CD14-positive monocyte (primary cell): ENCODE measurements around the gene UBE2J2. TPM values are rescaled to one million over a fixed set of nuclear protein-coding genes. Genes with fewer than 3 reads are reported as not detected.

Source experiments
- DNase-seq, 3 donors: peaks; one replicate each; pipeline ENCODE4 v3.0.0-alpha.2; 2011 to 2022
- H2AFZ ChIP-seq: 2 replicates; pipeline ENCODE4 v1.6.0; 2012; ENCODE audit warnings: mild to moderate bottlenecking, low read depth, low read length, inconsistent platforms; ENCODE audit not compliant: insufficient read depth, poor library complexity, severe bottlenecking
- H3K27ac ChIP-seq, 2 donors: 1 replicate in 1 of 2; 2 replicates in 1 of 2; pipeline ENCODE4 v1.5.1; 2012 to 2013; ENCODE audit warnings: low read length in 2 of 2, control low read depth in 1 of 2, inconsistent platforms in 1 of 2, low read depth in 1 of 2, mild to moderate bottlenecking in 1 of 2
- H3K27me3 ChIP-seq, 2 donors: one replicate each; pipeline versions ENCODE4 v1.6.0 to v1.6.1; 2011 to 2013; ENCODE audit warnings: low read length in 2 of 2; ENCODE audit not compliant: control insufficient read depth in 2 of 2, insufficient read depth in 2 of 2
- H3K36me3 ChIP-seq, 2 donors: replicated peaks in 1 of 2; 1 replicate in 1 of 2; 2 replicates in 1 of 2; pipeline versions ENCODE4 v1.5.1 to v1.6.1; 2012 to 2013; ENCODE audit warnings: low read length in 2 of 2, control low read depth in 1 of 2, inconsistent platforms in 1 of 2, mild to moderate bottlenecking in 1 of 2; ENCODE audit not compliant: insufficient read depth in 2 of 2, control insufficient read depth in 1 of 2
- H3K4me1 ChIP-seq, 2 donors: 1 replicate in 1 of 2; 2 replicates in 1 of 2; pipeline versions ENCODE4 v1.5.1 to v1.6.1; 2012 to 2013; ENCODE audit warnings: low read length in 2 of 2, control low read depth in 1 of 2, inconsistent platforms in 1 of 2, mild to moderate bottlenecking in 1 of 2, moderate library complexity in 1 of 2; ENCODE audit not compliant: insufficient read depth in 2 of 2, control insufficient read depth in 1 of 2
- H3K4me2 ChIP-seq: replicated peaks from 2 replicates; pipeline ENCODE3; 2012; ENCODE audit warnings: low read length, moderate library complexity, mild to moderate bottlenecking; ENCODE audit not compliant: poor library complexity, severe bottlenecking; ENCODE audit errors: extremely low read depth
- H3K4me3 ChIP-seq, 3 experiments: fragments of 200-600 bp in 1 of 3; sonication (generic) in 1 of 3; replicated peaks in 1 of 3; 1 replicate in 2 of 3; 2 replicates in 1 of 3; pipeline ENCODE4 v1.5.1; 2011 to 2013; ENCODE audit warnings: low read length in 3 of 3, mild to moderate bottlenecking in 3 of 3, control low read depth in 2 of 3, low read depth in 2 of 3, inconsistent platforms in 1 of 3, moderate library complexity in 1 of 3
- H3K79me2 ChIP-seq: 2 replicates; pipeline ENCODE4 v1.6.0; 2012; ENCODE audit warnings: mild to moderate bottlenecking, control low read depth, inconsistent platforms, low read length, moderate library complexity; ENCODE audit not compliant: insufficient read depth
- H3K9ac ChIP-seq: 2 replicates; pipeline ENCODE4 v1.6.0; 2017; ENCODE audit warnings: low read length, mild to moderate bottlenecking; ENCODE audit not compliant: insufficient read depth, poor library complexity, severe bottlenecking
- H3K9me3 ChIP-seq, 2 donors: replicated peaks in 1 of 2; 1 replicate in 1 of 2; 2 replicates in 1 of 2; pipeline versions ENCODE4 v1.5.1 to v1.6.1; 2012 to 2013; ENCODE audit warnings: low read length in 2 of 2, control low read depth in 1 of 2; ENCODE audit not compliant: control insufficient read depth in 1 of 2, insufficient read depth in 1 of 2
- H4K20me1 ChIP-seq: 2 replicates; pipeline ENCODE4 v1.6.0; 2012; ENCODE audit warnings: mild to moderate bottlenecking, low read length, control low read depth, moderate library complexity; ENCODE audit not compliant: insufficient read depth
- H3K27ac Mint-ChIP-seq, 7 donors: one replicate each; pipeline ENCODE4 v1.8.0; 2020; ENCODE audit warnings: mild to moderate bottlenecking in 7 of 7, mixed read lengths in 7 of 7, moderate library complexity in 6 of 7, inconsistent platforms in 2 of 7
- H3K27me3 Mint-ChIP-seq, 3 donors: one replicate each; pipeline ENCODE4 v1.8.0; 2021 to 2022; ENCODE audit warnings: low read depth in 3 of 3, mild to moderate bottlenecking in 3 of 3, mixed read lengths in 3 of 3, moderate library complexity in 3 of 3, inconsistent platforms in 1 of 3
- H3K36me3 Mint-ChIP-seq, 2 donors: one replicate each; pipeline ENCODE4 v1.8.0; 2020; ENCODE audit warnings: mixed read lengths in 2 of 2, inconsistent platforms in 1 of 2, mild to moderate bottlenecking in 1 of 2
- H3K4me1 Mint-ChIP-seq: one replicate; pipeline ENCODE4 v1.8.0; 2020; ENCODE audit warnings: mild to moderate bottlenecking, mixed read lengths
- H3K4me3 Mint-ChIP-seq, 2 donors: one replicate each; pipeline ENCODE4 v1.8.0; 2020; ENCODE audit warnings: mild to moderate bottlenecking in 2 of 2, mixed read lengths in 2 of 2, moderate library complexity in 1 of 2
- H3K9me3 Mint-ChIP-seq, 7 donors: one replicate each; pipeline ENCODE4 v1.8.0; 2020 to 2022; ENCODE audit warnings: mixed read lengths in 7 of 7, mild to moderate bottlenecking in 6 of 7, moderate library complexity in 6 of 7, inconsistent platforms in 2 of 7
- CTCF ChIP-seq: fragments of 200-600 bp; IDR thresholded peaks from one replicate; pipeline ENCODE4 v1.8.0; 2022; ENCODE audit warnings: antibody characterized with exemption, mild to moderate bottlenecking
- WGBS: methylation state at CpG from one replicate; pipeline ENCODE4 v1.1.5; 2013; ENCODE audit warnings: missing lambda C conversion rate; ENCODE audit not compliant: insufficient coverage; 5-methylcytosine and 5-hydroxymethylcytosine counted together
- intact Hi-C, 2 donors: fragments of 100-400 bp; cut with micrococcal nuclease; formaldehyde crosslinking; loops; one replicate each; pipeline versions ENCODE4 v1.15.0 to v1.15.1; 2023
- polyA plus RNA-seq, 3 donors: library from polyadenylated mRNA; depleted of rRNA in 1 of 3; unstranded in 2 of 3; stranded (reverse) in 1 of 3; fragments of 300-500 nt in 2 of 3; fragments of >200 nt in 1 of 3; fragmentation: Illumina TruSeq in 2 of 3; gene quantifications; 1 replicate in 2 of 3; 2 replicates in 1 of 3; pipeline ENCODE4 v1.2.3, GENCODE V29; 2012 to 2021

The UBE2J2 gene
- polyA plus RNA-seq, 3 donors, result 36.5 to 83.2 (median 72.1) TPM

DNA sequence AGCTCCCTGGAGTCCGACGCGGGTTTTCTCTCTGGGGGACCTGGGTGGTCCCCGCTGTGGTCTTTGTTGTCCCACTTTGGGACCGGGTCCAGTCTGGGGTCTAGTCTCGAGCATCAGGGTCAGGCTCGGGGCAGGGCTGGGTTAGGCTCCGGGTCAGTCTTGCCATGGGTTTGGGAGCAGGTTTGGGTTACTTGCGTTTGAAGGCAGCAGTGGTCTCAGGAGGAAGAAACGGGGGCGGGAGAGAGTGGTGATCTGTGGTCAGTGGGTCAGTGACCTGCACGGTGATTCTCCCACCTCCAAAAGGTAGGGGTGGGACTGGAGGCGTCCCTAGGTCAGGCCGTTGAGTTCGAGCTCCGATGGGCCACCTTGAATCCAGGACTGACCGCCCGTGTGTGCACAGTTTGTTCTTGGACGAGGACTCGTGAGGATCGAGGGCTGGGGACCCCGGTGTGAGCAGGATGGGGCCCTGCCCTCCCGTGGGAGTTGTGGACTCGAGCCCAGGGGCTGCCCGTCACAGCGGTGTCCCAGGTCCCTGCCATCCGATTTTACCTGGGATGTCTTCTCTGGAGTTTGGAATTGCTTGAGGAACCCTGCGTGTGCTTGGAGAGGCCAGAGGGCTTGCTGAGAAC is 39.4 kb downstream of the UBE2J2 start:
- DNase-seq, result no peak
- Mint-ChIP-seq H3K36me3 (peaks cover 19 to 23% of the 10 kb centered on the region in 2 donors), H3K9me3 (peaks cover 0 to 3% (median 0%) of the 10 kb centered on the region in 7 donors), H3K27ac (peak overlapping the region in 1 of 7 donors; percentile 10), H3K27me3 (peaks cover 0 to 26% (median 1%) of the 10 kb centered on the region in 3 donors), H3K4me3 (no peak overlapping the region), H3K4me1 (peaks cover 33% of the 10 kb centered on the region)
- Histone ChIP-seq H3K4me3 (no peak overlapping the region), H3K27me3 (peaks cover 0 to 6% of the 10 kb centered on the region in 2 donors), H3K36me3 (peaks cover 4 to 6% of the 10 kb centered on the region in 2 donors), H3K9ac (no peak overlapping the region), H3K4me1 (peaks cover 19 to 31% of the 10 kb centered on the region in 2 donors), H3K4me2 (no peak overlapping the region), H4K20me1 (peaks cover 23% of the 10 kb centered on the region), H3K9me3 (no peaks in the 10 kb centered on the region), H3K27ac (no peak overlapping the region), H2AFZ (no peak overlapping the region), H3K79me2 (peaks cover 44% of the 10 kb centered on the region)
- intact Hi-C loops, result loop anchor here in 1 of 2 donors (5.0 to 10.0 kb wide), 2 partner anchors 117 to 199 kb away; partner anchors contain the start of gene C1orf159
- TF ChIP-seq CTCF, result no peak
- 97% methylated on average over 24 of the region's 28 CpGs for WGBS

DNA sequence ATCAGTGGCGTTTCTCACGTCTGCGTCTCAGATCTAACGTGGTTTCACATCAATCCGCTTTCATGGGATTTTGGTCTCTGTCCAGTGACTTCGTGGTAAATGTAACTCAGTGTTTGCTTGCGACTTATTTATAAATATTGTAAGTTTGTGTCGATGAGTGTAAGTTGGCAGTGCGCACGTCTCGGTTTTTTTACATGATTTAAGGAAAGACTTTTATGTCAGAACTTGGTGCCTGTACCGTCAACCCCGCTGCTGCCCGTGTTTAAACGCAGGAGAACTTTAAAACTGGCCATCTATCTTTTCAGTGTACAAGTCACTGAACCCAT is 40.1 kb downstream of the UBE2J2 start:
- Histone ChIP-seq H3K4me1 (peaks cover 19 to 31% of the 10 kb centered on the region in 2 donors), H3K79me2 (peaks cover 51% of the 10 kb centered on the region), H3K4me3 (no peak overlapping the region), H3K36me3 (peaks cover 10 to 11% of the 10 kb centered on the region in 2 donors), H2AFZ (no peak overlapping the region), H3K27ac (no peak overlapping the region), H3K27me3 (peaks cover 0 to 6% of the 10 kb centered on the region in 2 donors), H3K9me3 (no peaks in the 10 kb centered on the region), H3K4me2 (no peak overlapping the region), H3K9ac (no peak overlapping the region), H4K20me1 (peaks cover 31% of the 10 kb centered on the region)
- intact Hi-C loops, result loop anchor here in 1 of 2 donors (5.0 to 10.0 kb wide), 2 partner anchors 116 to 199 kb away; partner anchors contain the start of gene C1orf159
- H3K4me3 Mint-ChIP-seq, result peak overlapping the region in 1 of 2 donors; percentile 0
- no peak for TF ChIP-seq CTCF
- peaks cover 19 to 31% of the 10 kb centered on the region in 2 donors for H3K36me3 Mint-ChIP-seq
- peak overlapping the region in 3 of 7 donors; percentile 19 to 71 (median 45) for H3K27ac Mint-ChIP-seq
- 92% methylated on average over 13 of the region's 15 CpGs for WGBS
- H3K9me3 Mint-ChIP-seq, result peaks cover 0 to 3% (median 0%) of the 10 kb centered on the region in 7 donors
- DNase-seq, result no peak
- peaks cover 0 to 20% (median 0%) of the 10 kb centered on the region in 3 donors for H3K27me3 Mint-ChIP-seq
- peaks cover 33% of the 10 kb centered on the region for H3K4me1 Mint-ChIP-seq
